ENCODE data around the gene RGS12. TPM values are rescaled to one million over a fixed set of nuclear protein-coding genes. Genes with fewer than 3 reads are reported as not detected.

RGS12 gene
- polyA plus RNA-seq, 3 donors, result 44.9 to 60.4 (median 48.8) TPM

GRCh38 chr4:3252831-3253641, 39.8 kb upstream of the RGS12 start:
- DNase-seq (ENCODE audit: extremely low read depth in 1 of 11, low read depth in 9 of 11, low spot score in 4 of 11), result no peak

GRCh38 chr4:3253808-3254207, 39.0 kb upstream of the RGS12 start:
- DNase-seq (ENCODE audit: extremely low read depth in 1 of 11, low read depth in 9 of 11, low spot score in 4 of 11), result no peak

- no peak for DNase-seq (ENCODE audit: extremely low read depth in 1 of 11, low read depth in 9 of 11, low spot score in 4 of 11)
These were observed 38.3 kb upstream of the RGS12 start for GRCh38 chr4:3254302-3255131.

GRCh38 chr4:3255611-3256186, 37.1 kb upstream of the RGS12 start:
- no peak for DNase-seq (ENCODE audit: extremely low read depth in 1 of 11, low read depth in 9 of 11, low spot score in 4 of 11)

GRCh38 chr4:3256230-3257102, 36.4 kb upstream of the RGS12 start:
- no peak for DNase-seq (ENCODE audit: extremely low read depth in 1 of 11, low read depth in 9 of 11, low spot score in 4 of 11)

GRCh38 chr4:3257103-3257555, 35.7 kb upstream of the RGS12 start:
- DNase-seq (ENCODE audit: extremely low read depth in 1 of 11, low read depth in 9 of 11, low spot score in 4 of 11), result no peak

GRCh38 chr4:3257556-3258482, 35.0 kb upstream of the RGS12 start:
- no peak for DNase-seq (ENCODE audit: extremely low read depth in 1 of 11, low read depth in 9 of 11, low spot score in 4 of 11)

GRCh38 chr4:3261411-3262207, 31.2 kb upstream of the RGS12 start:
- DNase-seq (ENCODE audit: extremely low read depth in 1 of 11, low read depth in 9 of 11, low spot score in 4 of 11), result no peak

GRCh38 chr4:3262208-3263052, 30.4 kb upstream of the RGS12 start:
- DNase-seq (ENCODE audit: extremely low read depth in 1 of 11, low read depth in 9 of 11, low spot score in 4 of 11), result no peak

- no peak for DNase-seq (ENCODE audit: extremely low read depth in 1 of 11, low read depth in 9 of 11, low spot score in 4 of 11)
These were observed 29.6 kb upstream of the RGS12 start for GRCh38 chr4:3263053-3263875.

GRCh38 chr4:3263876-3264193, 29.0 kb upstream of the RGS12 start:
- no peak for DNase-seq (ENCODE audit: extremely low read depth in 1 of 11, low read depth in 9 of 11, low spot score in 4 of 11)

- DNase-seq (ENCODE audit: extremely low read depth in 1 of 11, low read depth in 9 of 11, low spot score in 4 of 11), result no peak
These were observed 26.7 kb upstream of the RGS12 start for GRCh38 chr4:3266076-3266475.

- no peak for DNase-seq (ENCODE audit: extremely low read depth in 1 of 11, low read depth in 9 of 11, low spot score in 4 of 11)
These were observed 25.0 kb upstream of the RGS12 start for GRCh38 chr4:3267576-3268394.

- DNase-seq (ENCODE audit: extremely low read depth in 1 of 11, low read depth in 9 of 11, low spot score in 4 of 11), result no peak
These were observed 24.3 kb upstream of the RGS12 start for GRCh38 chr4:3268395-3269104.

All from renal cortex interstitium (tissue), 11 donors.